Stomach (tissue), 4 donors: ENCODE data around the gene STK11.

ENCODE experiments used
- POLR2A ChIP-seq, 4 donors: fragments of 450-650 bp; IDR thresholded peaks; one replicate each; pipeline ENCODE4 v1.6.1; 2016; ENCODE audit warnings: antibody characterized with exemption in 4 of 4, control low read depth in 2 of 4, mild to moderate bottlenecking in 1 of 4, moderate library complexity in 1 of 4
- TF ChIP-seq, protein P1 (sequence below), 7 experiments: fragments of 450-650 bp in 4 of 7; fragments of 200-600 bp in 3 of 7; sonication (generic) in 3 of 7; IDR thresholded peaks; one replicate each; pipeline ENCODE4 v1.5.1; 2016 to 2019; ENCODE audit warnings: antibody characterized with exemption in 7 of 7, control low read depth in 2 of 7, mild to moderate bottlenecking in 1 of 7

DNA sequence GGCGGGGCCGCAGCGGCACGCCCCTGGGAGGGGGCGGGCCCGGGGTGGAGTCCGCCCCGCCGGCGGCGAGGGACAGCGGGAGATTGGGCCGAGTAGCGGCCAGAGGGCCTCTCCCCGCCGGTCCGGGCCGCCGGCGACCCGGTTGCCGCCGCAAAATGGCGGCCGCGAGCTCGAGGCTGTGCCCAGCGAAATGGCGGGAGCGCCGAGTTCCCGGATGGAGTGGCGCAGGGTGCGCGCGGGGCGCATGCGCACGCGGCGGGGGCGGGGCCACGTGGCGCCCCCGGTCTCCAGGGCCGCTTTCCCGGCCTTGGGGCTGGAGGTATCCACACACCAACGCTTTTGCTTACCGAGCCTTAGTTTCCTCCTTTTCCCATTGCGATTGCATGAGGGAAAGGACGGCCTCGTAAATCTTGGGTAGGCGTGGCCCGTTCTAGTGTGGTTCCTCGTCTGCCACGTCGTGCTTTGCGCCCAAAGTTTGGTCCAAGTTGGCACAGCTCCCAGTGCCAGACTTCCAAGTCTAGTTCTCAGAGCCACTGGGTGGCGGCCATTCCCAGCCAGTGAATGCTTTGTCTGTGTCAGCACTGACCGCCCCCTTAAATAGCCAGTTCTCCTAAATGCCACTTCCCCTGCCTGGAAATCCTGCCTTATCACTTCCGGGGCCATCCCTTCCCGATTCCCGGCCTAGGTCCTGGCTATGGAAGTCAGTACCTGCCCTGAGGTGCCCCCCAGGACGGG, 64.1 kb downstream of the STK11 start:
- TF ChIP-seq, protein P1, sequence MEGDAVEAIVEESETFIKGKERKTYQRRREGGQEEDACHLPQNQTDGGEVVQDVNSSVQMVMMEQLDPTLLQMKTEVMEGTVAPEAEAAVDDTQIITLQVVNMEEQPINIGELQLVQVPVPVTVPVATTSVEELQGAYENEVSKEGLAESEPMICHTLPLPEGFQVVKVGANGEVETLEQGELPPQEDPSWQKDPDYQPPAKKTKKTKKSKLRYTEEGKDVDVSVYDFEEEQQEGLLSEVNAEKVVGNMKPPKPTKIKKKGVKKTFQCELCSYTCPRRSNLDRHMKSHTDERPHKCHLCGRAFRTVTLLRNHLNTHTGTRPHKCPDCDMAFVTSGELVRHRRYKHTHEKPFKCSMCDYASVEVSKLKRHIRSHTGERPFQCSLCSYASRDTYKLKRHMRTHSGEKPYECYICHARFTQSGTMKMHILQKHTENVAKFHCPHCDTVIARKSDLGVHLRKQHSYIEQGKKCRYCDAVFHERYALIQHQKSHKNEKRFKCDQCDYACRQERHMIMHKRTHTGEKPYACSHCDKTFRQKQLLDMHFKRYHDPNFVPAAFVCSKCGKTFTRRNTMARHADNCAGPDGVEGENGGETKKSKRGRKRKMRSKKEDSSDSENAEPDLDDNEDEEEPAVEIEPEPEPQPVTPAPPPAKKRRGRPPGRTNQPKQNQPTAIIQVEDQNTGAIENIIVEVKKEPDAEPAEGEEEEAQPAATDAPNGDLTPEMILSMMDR (IDR thresholded peaks at IDR 0.05): no peak
- TF ChIP-seq POLR2A (IDR thresholded peaks at IDR 0.05): no peak
